Stimulated activated CD8-positive, alpha-beta memory T cell treated with anti-CD3 and anti-CD28 coated beads, Interleukin-12 subunit alpha, Interleukin-12 subunit beta, amount 100 ng/mL, for 24 hours (primary cell): ENCODE measurements around the gene TSPAN7.

Source experiments
- DNase-seq: peaks from one replicate; pipeline ENCODE4 v3.0.0-alpha.2; 2020; ENCODE audit errors: extremely low read depth

Gene TSPAN7

DNA sequence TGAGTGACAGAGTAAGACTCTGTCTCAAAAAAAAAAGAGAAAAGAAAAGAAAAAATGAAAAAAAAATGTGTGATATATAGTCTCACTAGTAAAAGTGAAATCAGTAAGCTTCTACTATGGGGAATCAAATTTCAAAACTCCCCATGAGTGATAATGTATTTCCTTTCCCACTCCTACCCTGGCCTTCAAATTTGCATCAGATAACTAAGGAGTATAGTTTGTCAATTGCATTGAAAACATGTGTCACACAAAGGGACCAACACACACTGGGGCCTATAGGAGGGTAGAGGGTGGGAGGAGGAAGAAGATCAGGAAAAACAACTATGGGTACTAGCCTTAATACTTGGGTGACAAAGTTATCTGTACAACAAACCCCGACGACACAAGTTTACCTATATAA, 118.4 kb downstream of the TSPAN7 start:
- no peak for DNase-seq

DNA sequence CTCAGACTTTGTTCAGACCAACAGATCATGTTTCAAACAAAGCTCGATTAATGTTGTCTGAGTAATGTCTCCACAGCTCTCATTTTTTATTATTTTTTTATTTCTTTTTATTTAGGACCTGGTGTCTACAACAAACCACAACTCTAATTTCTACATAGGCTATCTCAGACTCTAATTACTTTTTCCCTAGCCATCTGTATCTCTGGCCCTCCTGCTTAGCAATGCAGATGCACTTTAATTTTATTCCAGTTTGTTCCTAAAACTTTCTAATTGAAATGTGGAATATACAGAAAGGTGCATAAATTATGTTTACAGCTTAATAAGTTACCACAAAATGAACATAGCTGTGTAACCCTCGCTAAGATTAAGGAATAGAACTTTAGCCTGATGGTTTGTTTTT, 120.8 kb downstream of the TSPAN7 start:
- DNase-seq, result no peak

DNA sequence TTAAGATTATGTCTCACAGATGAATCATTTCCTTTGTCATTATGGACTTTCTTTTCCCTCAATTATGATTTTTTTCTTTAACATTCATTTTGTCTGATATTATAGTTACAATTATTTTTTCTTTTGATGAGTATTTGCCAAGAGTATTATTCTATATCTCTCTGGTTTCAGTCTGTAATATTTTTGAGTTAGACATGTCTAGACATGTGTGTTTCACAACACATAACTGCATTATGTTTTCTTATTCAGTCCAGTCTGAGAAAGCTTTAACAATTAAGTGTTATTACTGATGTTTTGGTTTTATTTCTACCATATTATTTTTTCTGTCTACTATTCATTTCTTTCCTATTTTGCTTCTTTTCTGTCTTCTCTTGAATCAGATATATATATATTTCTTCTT, 131.6 kb downstream of the TSPAN7 start:
- DNase-seq, result no peak

- DNase-seq, result no peak
Measured at GRCh38 chrX:38694394-38694793, 133.1 kb downstream of the TSPAN7 start.

GRCh38 chrX:38697461-38697860, 136.1 kb downstream of the TSPAN7 start:
- DNase-seq, result no peak

GRCh38 chrX:38699121-38699520, 137.8 kb downstream of the TSPAN7 start:
- DNase-seq, result no peak

- no peak for DNase-seq
Measured at GRCh38 chrX:38699696-38700095, 138.4 kb downstream of the TSPAN7 start.

DNA sequence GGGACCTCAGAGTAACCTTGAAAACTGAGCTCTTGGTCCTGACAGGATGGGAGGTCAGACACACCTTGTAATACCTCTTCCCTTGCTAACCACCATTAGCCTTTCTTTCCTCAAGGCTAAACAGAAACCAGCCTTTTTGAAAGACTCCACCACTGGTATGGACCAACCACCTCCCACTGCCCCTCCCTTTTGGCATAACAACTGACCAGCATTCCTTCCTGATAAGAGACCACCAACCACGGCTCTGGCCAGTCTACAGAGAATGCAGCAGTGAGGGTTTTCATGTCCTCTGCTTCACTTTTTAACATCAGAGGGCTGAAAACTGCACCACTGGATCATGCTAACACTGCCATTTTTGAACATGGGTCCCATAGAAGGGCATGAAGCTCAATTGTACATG, 139.7 kb downstream of the TSPAN7 start:
- no peak for DNase-seq

DNA sequence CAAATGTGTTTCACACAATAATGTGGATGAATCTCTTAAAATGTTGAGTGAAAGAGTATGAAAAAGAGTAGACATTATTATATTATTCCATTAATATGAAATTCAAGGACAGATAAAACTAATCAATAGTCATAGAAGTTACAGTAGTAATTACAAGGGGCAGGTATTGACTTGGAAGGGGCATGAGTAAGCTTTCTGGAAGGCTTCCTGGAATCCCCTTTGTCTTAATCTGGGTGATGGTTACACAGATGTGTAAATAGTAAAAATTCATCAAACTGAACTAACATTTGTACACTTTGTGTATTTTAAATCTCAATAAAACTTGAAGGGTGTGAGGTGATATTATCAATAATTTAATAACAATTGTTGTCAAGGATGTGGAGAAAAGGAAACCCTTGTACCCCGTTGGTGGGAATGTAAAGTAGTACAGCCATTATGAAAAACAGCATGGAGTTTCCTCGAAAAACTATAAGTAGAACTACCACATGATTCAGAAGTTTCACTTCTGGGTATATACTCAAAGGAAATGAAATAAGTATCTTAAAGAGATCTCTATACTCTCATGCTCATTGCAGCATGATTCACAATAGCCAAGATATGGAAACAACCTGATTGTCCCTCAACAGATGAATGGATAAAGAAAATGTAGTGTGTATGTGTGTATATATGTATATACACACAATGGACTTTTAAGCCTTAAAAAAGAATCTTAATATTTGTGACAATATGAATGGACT, 143.0 kb downstream of the TSPAN7 start:
- DNase-seq, result no peak

DNA sequence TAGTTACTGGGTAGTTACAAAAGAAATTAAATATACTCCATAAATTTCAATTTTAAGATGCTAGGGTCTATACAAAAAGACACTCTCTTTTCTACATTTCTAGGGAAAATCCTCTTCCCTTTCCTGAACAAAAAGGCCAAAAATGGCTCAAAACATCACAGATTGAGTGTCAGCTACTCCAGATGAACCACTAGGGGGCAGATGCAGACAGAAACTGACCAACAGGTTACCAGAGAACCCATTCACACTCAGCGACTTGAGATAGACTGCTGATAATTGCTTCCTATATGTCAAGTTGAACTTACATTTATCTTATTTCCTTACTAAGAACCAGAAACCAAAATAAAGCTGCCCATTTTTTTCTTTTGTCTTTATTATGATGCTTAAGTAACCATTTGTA, 156.5 kb downstream of the TSPAN7 start:
- DNase-seq, result no peak

GRCh38 chrX:38718311-38718710, 157.0 kb downstream of the TSPAN7 start:
- DNase-seq, result no peak

DNA sequence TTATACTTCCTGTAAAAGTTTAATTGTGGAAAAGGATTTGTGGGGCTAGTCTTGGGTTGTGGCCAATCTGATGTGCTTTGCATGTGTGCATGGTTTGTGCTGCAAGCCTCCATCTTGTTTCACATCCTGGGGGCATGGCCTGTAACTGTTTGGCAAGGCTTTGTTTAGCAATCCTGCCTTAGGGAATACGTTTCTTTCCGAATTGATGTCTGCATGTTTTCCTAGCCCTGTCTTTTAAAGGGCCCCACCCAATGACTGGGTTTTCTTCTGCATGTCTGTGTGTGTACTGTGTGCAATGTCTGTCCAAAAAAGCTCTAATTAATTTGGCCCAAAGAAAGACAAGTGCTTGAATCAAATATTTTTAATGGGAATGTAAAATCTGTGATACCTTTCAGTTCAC, 165.3 kb downstream of the TSPAN7 start:
- no peak for DNase-seq

DNA sequence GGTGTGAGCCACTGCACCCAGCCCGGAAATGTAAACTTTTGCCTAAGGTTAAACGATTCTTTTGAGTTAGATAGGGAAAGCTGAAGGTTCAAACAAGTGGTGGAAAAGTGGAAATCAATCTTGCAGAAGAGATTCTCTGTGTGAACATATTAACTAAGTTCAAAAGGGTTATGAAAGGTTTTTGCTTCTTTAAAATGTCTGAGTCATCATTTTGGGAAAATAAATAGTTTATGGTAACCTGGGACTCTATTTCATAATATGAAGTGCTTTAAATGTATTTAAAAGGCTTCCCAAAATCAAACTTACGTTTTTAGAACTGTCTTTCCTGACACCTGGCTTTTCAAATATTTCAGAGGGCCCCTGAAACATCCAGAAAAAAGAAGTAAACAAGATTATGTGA, 166.3 kb downstream of the TSPAN7 start:
- DNase-seq, result no peak

DNA sequence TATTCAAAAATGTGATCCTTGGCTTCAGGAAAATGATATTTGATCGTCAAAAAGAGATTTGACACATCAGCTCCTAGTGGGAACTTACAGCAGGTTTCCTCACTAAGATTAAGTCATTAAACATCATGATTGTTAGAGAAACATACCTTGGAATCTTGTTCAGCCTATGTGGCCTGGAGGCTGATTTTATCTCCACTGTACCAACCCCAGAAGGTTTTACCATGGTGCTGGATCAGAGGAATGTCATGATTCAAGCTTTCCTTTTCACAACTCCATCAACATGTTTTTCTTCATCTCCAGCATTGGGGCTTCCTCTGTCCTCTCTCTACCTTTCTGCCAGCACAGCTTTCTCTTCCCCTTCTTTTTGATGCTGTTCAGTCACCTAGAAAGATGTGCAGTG, 171.5 kb downstream of the TSPAN7 start:
- DNase-seq, result no peak
